D721Med (cell line): ENCODE results near the gene LAX1.
"Not testable (repeated sequence)": the region's sequence is repeated elsewhere in the genome, so short reads cannot be mapped to it uniquely, and the experiment has no call there.

Source experiments
- DNase-seq: peaks from one replicate; pipeline ENCODE4 v3.0.0; 2011; ENCODE audit warnings: low spot score; ENCODE audit not compliant: insufficient read length
- FAIRE-seq: peaks from 2 replicates; lab custom pipeline; 2011; peaks lifted over from hg19 to GRCh38; lab: Jason Lieb, UNC
- CTCF ChIP-seq: IDR thresholded peaks from 2 replicates; pipeline ENCODE4 v1.5.1; 2012; ENCODE audit warnings: mild to moderate bottlenecking, control low read depth; ENCODE audit not compliant: insufficient read depth; ENCODE audit errors: missing control alignments

LAX1 gene

GRCh38 chr1:203789966-203790365, 25.0 kb downstream of the LAX1 start:
- no peak for FAIRE-seq
- TF ChIP-seq CTCF, result no peak
- DNase-seq, result no peak

- no peak for TF ChIP-seq CTCF
- DNase-seq (no peak), FAIRE-seq (no peak)
Observed at GRCh38 chr1:203791498-203791897, 26.5 kb downstream of the LAX1 start.

GRCh38 chr1:203792486-203792885, 27.5 kb downstream of the LAX1 start:
- TF ChIP-seq CTCF, result no peak
- no peak for FAIRE-seq
- DNase-seq, result no peak

GRCh38 chr1:203793561-203793960, 28.6 kb downstream of the LAX1 start:
- FAIRE-seq, DNase-seq: not testable (repeated sequence)

GRCh38 chr1:203794764-203795440, 29.9 kb downstream of the LAX1 start:
- no peak for DNase-seq
- no peak for FAIRE-seq
- no peak for TF ChIP-seq CTCF

GRCh38 chr1:203795441-203796235, 30.7 kb downstream of the LAX1 start, which contains the start of the genes ZBED6 and ZC3H11A:
ZBED6 (plus strand) TSS chr1:203795623; CDS start chr1:203797523, 1,900 bp downstream.
ZC3H11A (plus strand) TSS chr1:203795623; CDS start chr1:203817071, 21,448 bp downstream.
- DNase-seq, result peak; percentile 92
- FAIRE-seq, result peak; percentile 53
- TF ChIP-seq CTCF, result no peak

- no peak for FAIRE-seq
- no peak for DNase-seq
- no peak for TF ChIP-seq CTCF
Observed at GRCh38 chr1:203796236-203796605, 31.2 kb downstream of the LAX1 start.
